IMR-90 (cell line): ENCODE measurements around the gene DYNLT5.
"Not testable (repeated sequence)": the region's sequence is repeated elsewhere in the genome, so short reads cannot be mapped to it uniquely, and the experiment has no call there.

Source experiments
- BHLHE40 ChIP-seq: fragments of 150-350 bp; IDR thresholded peaks from 2 replicates; pipeline ENCODE4 v1.6.1; 2016; ENCODE audit warnings: mild to moderate bottlenecking, low read depth, low read length
- CHD1 ChIP-seq: IDR thresholded peaks from 2 replicates; pipeline ENCODE4 v1.6.1; 2012; ENCODE audit warnings: low read depth, low read length, improper control_type of control experiment
- CTCF ChIP-seq: conservative IDR thresholded peaks from 2 replicates; pipeline ENCODE4 v1.5.1; 2012; ENCODE audit warnings: mild to moderate bottlenecking, low read depth, low read length, improper control_type of control experiment
- ELK1 ChIP-seq: fragments of 150-350 bp; IDR thresholded peaks from 2 replicates; pipeline ENCODE4 v1.6.1; 2016; ENCODE audit warnings: low read depth, mild to moderate bottlenecking, low read length, moderate library complexity, borderline replicate concordance
- MAZ ChIP-seq: IDR thresholded peaks from 2 replicates; pipeline ENCODE4 v1.6.1; 2012; ENCODE audit warnings: low read depth, mild to moderate bottlenecking, low read length, improper control_type of control experiment, moderate library complexity, borderline replicate concordance
- MXI1 ChIP-seq: IDR thresholded peaks from 2 replicates; pipeline ENCODE4 v1.6.1; 2012; ENCODE audit warnings: low read depth, mild to moderate bottlenecking, low read length, moderate library complexity, borderline replicate concordance
- NFE2L2 ChIP-seq: fragments of 150-350 bp; IDR thresholded peaks from 2 replicates; pipeline ENCODE4 v1.6.1; 2016; ENCODE audit warnings: low read depth, mild to moderate bottlenecking, low read length
- POLR2A ChIP-seq: IDR thresholded peaks from 2 replicates; pipeline ENCODE4 v1.6.1; 2012; ENCODE audit warnings: mild to moderate bottlenecking, low read depth, low read length
- RAD21 ChIP-seq: IDR thresholded peaks from 2 replicates; pipeline ENCODE4 v1.6.1; 2012; ENCODE audit warnings: low read length, improper control_type of control experiment
- RFX5 ChIP-seq: IDR thresholded peaks from 2 replicates; pipeline ENCODE4 v1.8.0; 2012; ENCODE audit warnings: low read depth, mild to moderate bottlenecking, low read length, moderate library complexity
- USF2 ChIP-seq: fragments of 150-350 bp; IDR thresholded peaks from 2 replicates; pipeline ENCODE4 v1.6.1; 2017; ENCODE audit warnings: mild to moderate bottlenecking, antibody characterized with exemption, low read length, low read depth

- TF ChIP-seq CTCF, POLR2A, BHLHE40, RAD21, CHD1, USF2, ELK1, MXI1, MAZ, NFE2L2, RFX5: not testable (repeated sequence)
Measured at GRCh38 chr1:66728716-66729115, 23.5 kb upstream of the DYNLT5 start.
